ENCODE data around the gene SOX14.

Gene SOX14

DNA sequence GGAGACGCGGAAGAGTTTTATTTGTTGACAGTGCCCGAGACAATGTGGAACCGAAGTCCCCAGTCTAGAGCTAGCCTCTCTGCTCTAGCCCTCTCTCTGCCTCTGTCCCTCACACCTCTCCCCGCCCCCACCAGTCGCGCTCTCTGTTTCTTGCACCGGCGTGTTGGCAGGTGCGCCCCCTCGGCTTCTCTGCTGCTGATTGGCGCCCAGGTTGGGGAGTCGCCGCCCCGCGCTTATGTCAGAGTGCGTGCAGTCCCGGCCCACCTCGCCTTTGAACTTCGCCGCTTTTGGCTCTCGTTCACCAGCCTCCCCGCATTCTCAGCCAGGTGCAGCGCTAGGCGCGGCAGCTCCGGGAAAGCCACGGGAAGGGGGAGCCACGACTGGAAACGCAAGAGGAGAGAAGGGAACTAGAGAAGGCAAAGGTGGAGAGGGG, at the start of gene SOX14:
Gene SOX14 (plus strand): TSS at position 315 of the 433 bp plus-strand sequence. CDS start 470 bp downstream, outside the sequence.
- DNase-seq: no peak

DNA sequence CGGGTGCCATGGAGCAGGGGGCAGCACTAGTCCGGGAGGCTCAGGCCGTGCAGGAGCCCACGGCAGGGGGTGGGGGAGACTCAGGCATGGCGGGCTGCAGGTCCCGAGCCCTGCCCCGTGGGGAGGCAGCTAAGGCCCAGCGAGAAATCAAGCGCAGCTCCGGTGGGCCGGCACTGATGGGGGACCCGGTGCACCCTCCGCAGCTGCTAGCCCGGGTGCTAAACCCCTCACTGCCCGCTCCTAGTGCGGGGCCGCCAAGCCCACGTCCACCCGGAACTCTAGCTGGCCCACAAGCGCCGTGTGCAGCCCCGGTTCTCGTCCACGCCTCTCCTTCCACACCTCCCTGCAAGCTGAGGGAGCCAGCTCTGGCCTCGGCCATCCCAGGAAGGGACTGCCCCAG, 49.6 kb upstream of the SOX14 start:
- no peak for DNase-seq

DNA sequence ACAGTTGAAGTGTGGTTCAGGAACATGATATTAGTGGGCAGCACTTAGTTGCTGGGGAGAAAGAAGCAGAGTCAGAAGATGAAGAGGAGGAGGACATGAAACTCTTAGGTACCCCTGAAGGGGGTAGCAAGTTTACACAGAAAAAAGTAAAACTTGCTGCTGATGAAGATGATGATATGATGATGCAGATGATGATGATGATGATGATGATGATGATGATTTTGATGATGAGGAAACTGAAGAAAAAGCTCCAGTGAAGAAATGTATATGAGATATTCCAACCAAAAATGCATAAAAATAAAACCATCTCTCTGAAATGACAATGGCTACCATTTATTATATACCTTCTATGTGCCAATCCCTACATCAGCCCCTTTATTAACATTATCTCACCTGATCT, 39.9 kb upstream of the SOX14 start:
- DNase-seq: no peak

DNA sequence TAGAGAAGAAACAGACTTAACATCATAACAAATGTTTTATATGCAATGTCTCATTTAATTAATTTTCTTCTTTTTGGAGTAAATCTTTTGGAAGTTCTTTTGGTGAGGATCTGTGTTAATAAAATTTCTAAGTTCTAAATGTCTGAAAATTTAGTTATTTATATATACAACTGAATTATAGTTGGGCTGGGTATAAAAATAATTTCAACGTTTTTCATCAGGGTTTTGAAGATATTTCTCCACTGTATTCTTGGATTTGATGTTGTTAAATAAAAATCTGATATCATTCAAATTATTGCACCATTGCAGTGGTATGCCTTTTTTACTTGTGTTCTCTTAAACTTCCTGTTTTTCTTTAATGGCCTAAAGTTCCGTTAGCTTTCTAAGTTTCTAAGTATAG, 26.9 kb upstream of the SOX14 start:
- no peak for DNase-seq

DNA sequence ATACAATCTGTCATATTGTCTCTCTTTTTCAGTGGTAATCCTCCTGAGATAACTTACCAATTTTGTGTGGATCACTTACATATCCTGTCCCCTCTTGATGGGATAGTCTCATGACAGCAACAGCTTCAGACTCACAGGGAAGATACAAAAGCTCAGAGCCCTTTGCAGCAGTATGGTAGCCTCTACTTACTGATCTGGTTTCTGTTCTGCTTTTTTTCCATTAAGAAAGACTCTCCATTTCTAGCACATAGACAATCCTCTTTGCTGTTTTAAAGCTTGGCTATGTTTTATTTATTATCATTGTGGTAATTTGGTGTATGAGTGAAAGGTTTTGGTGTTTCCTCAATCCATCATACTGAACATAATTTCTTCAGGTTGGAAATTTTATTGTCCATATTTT, 25.4 kb upstream of the SOX14 start:
- DNase-seq: no peak

- DNase-seq: no peak
Measured at GRCh38 chr3:137743608-137744007, 20.5 kb upstream of the SOX14 start.

GRCh38 chr3:137746808-137747207, 17.3 kb upstream of the SOX14 start:
- DNase-seq: no peak

DNA sequence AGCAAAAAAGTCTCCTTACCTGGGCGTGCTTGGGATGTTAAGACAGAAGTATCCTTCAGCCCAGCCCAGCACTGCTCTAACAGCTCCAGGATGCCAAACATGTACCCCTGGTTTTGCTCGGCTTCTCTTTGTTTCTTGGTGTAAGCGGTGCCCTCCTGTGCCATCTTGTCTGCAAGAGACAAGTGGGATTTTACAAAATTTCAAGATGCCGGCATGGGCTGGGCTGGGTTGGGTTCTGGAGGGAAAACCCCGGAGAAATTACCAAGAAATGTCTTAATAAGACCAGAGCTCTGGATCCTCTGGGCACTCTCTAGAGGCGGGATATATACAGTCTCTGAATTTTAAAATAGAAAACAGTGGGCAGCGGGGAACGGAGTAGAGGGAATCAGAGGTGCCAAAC, 4.6 kb upstream of the SOX14 start:
- DNase-seq: no peak

GRCh38 chr3:137760341-137761098, 3.6 kb upstream of the SOX14 start:
- DNase-seq: no peak

DNA sequence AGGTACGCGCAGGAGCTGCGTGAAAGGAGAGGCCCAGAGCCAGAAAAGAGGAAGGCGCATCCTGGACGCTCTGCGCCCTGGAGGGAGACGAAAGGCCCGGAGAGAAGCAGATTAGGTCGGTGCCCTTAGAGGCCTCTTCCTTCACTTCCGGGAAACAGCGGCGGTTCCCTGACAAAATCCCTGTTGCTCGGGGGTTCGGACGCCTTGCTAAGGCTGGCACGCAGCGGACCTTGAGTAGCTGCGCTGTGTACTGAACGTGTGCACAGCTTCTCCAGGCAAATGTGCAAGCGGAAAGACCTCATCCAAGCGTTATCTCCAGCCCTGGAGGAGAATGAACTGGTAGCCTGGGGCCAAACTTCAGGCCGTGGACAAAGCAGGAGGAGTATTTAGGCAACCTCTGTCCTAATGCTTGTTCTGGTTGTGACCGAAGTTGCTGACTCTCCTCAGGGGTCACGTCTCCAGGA, 3.0 kb upstream of the SOX14 start:
- DNase-seq: no peak

DNA sequence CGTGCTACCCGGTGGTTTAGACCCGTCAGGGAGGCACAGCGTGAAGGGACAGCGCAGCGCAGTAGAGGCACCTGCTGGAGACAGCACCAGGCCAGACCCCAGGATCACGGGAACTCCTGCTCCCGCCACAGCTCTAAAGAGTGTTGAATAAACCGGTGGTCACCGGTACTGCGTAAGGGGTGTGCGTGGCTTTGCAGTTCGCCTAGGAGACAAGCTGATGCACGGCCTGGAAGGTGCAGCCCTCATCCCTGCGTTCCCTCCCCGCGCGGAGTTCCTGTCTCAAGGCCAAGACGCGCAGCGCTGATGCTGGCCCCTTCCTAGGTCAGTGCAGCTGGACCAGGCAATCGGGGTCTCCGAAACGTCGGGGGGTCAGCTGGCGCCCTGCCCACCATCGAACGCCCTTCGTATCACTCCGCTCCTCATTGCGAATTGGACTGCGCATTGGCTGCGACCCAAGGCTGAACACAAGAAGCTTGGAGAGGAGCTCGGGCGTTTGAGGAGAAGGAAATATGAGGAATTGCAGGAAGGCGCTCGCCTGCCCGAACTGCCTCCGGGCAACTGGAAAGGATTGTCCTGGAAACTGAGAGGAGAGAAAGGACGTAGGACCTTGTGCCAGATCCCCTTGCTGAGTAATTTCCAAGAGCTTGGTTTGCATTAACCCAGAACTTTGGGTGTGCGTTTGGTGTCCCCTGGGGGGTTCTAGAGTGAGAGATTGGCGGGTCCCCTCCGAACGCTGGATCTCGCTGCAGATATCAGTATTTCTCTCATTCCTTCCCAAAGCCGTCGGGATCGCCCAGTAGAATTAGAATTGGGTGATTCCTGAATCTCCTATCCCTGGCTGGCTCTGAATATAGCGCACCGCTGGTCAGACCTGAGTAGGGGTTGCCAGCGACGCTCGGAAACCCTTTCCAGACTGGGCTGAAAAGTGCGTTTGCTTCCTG, 2.3 kb upstream of the SOX14 start:
- no peak for DNase-seq

GRCh38 chr3:137762674-137763593, 1.2 kb upstream of the SOX14 start:
- DNase-seq: no peak

DNA sequence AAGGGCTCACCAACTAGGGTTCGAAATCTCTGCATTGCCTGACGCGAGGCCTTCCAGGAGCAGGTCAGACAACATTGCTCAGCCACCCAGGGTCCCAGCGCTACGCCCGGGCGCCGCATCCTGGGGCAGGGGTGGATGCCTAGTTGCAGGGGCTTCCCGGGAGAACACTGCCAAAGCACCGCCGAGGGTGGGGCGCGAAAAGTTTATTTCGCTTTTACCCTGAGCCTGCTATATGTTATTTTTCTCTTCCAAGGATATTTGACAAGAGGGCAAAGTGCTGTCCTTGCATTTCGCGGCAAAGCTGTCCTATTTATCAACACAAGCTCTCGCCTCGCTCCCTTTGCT, 549 bp upstream of the SOX14 start:
- no peak for DNase-seq

DNA sequence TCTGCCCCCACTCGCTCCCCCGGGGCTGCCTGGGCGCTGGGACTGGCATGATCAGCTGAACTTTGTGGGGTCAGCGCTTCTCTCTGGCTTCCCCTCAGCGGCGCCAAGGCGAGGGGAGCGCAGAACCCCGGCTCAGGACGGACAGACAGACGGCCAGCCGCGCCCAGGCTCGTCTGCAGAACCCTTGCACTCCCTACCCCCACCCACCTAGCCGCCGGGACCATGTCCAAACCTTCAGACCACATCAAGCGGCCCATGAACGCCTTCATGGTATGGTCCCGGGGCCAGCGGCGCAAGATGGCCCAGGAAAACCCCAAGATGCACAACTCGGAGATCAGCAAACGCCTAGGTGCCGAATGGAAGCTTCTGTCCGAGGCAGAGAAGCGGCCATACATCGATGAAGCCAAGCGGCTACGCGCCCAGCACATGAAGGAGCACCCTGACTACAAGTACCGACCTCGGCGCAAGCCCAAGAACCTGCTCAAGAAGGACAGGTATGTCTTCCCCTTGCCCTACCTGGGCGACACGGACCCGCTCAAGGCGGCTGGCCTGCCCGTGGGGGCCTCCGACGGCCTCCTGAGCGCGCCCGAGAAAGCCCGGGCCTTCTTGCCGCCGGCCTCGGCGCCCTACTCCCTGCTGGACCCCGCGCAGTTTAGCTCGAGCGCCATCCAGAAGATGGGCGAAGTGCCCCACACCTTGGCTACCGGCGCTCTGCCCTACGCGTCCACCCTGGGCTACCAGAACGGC, 621 bp downstream of the SOX14 start:
- DNase-seq: no peak

DNA sequence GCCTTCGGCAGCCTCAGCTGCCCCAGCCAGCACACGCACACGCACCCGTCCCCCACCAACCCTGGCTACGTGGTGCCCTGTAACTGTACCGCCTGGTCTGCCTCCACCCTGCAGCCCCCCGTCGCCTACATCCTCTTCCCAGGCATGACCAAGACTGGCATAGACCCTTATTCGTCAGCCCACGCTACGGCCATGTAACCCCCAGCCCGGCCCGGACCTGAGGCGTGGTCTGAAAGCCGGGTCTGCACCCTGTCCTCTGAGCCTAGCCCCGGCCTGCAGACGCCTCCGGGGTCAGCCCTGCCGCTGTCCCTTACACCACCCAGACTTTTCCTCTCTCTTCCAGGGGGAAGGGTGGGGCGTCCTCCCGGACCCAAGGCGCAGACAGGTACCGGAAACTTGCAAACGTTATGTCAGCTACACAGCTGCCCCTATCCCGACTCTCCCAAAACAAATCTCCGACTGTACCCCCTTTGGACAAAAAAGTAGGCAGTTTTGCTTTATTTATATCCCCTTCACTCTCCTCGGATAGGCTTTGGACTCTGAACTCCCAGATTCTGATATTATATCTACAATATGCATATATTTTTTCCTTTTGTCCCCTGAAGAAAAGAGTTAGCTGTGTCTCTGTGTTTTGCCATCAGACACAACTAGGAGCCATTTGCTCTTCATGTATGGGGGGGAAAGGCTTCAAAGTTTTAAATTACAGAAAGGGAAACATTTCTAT, 1.4 kb downstream of the SOX14 start:
- no peak for DNase-seq

GRCh38 chr3:137766041-137766875, 2.1 kb downstream of the SOX14 start:
- DNase-seq: no peak

DNA sequence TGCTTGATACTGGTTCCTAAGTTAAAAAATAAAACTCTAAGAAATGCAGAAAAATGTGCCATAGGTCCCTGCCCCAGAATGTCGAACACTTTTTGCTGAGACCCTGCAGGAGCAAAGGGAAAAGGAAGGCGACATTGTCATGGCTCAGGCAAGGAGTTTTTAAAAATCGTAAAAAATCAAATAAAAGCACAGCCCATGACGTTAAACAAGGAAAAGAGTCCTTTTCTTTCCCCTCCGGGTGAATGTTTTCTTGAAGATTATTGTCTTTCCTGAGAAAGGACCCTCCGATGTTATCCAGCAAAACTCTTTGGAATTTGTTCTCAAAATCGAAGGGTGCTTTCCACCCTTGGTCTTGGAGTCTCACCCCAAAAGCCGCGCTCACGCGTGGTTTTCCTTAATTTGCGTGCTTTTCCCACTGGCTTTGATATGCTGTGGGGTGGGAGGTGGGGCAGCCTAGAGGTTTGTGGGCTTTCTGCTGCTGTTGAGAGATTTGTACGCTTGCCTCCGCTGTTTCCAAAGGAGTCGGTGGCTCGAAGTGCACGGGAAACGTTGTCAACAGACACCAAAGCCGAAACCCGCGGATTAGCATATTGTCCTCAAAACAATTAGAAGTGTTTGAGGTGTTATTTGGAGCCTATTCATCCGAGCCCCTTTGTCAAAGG, 2.9 kb downstream of the SOX14 start:
- no peak for DNase-seq

DNA sequence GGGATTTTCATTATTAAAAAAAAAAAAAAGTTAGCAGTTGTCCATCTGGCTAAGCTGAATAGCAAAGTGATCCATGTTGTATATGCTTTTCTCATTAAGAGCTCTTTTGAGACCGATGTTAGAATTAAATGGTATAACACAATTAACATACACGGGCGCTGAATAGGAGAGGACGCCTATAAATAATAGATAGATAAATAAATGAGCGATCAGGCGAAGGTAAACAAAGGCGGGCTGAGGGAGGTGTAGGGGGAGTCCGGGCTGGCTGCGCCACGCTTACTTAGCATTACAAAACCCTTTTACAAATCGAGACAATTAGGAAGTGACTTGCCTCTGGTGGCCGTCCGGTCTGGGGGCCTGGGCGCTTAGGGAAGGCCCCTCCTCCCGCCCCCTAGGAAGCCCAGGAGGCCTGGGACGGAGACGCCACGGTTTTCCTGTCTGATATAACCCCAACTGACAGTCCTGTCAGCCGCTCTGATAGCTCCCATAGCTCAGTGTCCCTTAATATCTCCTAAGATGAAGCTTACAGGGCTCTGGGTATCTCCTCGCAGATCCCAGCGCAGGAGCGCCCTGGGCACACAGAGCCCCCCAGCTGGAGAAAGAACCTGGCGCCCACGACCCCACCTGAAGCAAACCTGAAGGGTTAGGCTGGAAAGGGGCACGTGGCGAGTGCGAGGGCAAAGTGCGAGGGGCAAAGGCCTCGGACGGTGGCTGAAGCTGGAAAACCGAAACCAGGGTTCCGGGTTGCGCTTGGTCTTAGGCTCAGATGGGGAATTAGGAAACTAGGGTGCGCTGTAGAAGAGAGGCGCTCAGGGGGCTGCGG, 3.6 kb downstream of the SOX14 start:
- DNase-seq: no peak
